Keratinocyte (primary cell): ENCODE data around the gene LRRC15. TPM values are rescaled to one million over a fixed set of nuclear protein-coding genes. Genes with fewer than 3 reads are reported as not detected.

Experiments used
- DNase-seq: peaks from one replicate; pipeline ENCODE4 v3.0.0-alpha.2; 2011; ENCODE audit warnings: low read depth, missing footprints, low spot score
- FAIRE-seq: peaks from 2 replicates; lab custom pipeline; 2011; peaks lifted over from hg19 to GRCh38; lab: Jason Lieb, UNC
- H2AFZ ChIP-seq: 2 replicates; pipeline ENCODE4 v1.6.0; 2012; ENCODE audit warnings: low read length, control low read depth, inconsistent platforms; ENCODE audit not compliant: control insufficient read depth
- H3K27ac ChIP-seq: 2 replicates; pipeline ENCODE4 v1.5.1; 2011; ENCODE audit warnings: low read length; ENCODE audit not compliant: control insufficient read depth, insufficient read depth
- H3K27me3 ChIP-seq: 3 replicates; pipeline ENCODE4 v1.6.0; 2011; ENCODE audit warnings: low read length; ENCODE audit not compliant: control insufficient read depth, insufficient read depth; ENCODE audit errors: extremely low read depth
- H3K36me3 ChIP-seq, 2 experiments: 2 replicates in 1 of 2; 3 replicates in 1 of 2; pipeline ENCODE4 v1.5.1; 2011; ENCODE audit warnings: low read length in 2 of 2, mild to moderate bottlenecking in 1 of 2; ENCODE audit not compliant: control insufficient read depth in 2 of 2, insufficient read depth in 2 of 2; ENCODE audit errors: extremely low read depth in 1 of 2
- H3K4me1 ChIP-seq: 3 replicates; pipeline ENCODE4 v1.5.1; 2011; ENCODE audit warnings: low read length; ENCODE audit not compliant: control insufficient read depth, insufficient read depth; ENCODE audit errors: extremely low read depth
- H3K4me2 ChIP-seq: 3 replicates; pipeline ENCODE4 v1.6.0; 2011; ENCODE audit warnings: low read depth, low read length; ENCODE audit not compliant: control insufficient read depth, insufficient read depth; ENCODE audit errors: extremely low read depth
- H3K4me3 ChIP-seq, 3 experiments: fragments of 200-600 bp in 1 of 3; sonication (generic) in 1 of 3; 2 replicates in 2 of 3; 3 replicates in 1 of 3; pipeline ENCODE4 v1.5.1; 2011 to 2016; ENCODE audit warnings: low read length in 3 of 3, mild to moderate bottlenecking in 3 of 3, control low read depth in 2 of 3, inconsistent platforms in 1 of 3, low read depth in 1 of 3, mixed read lengths in 1 of 3, mixed run types in 1 of 3, moderate library complexity in 1 of 3; ENCODE audit not compliant: control insufficient read depth in 2 of 3, insufficient read depth in 2 of 3; ENCODE audit errors: extremely low read depth in 1 of 3
- H3K79me2 ChIP-seq: 2 replicates; pipeline ENCODE4 v1.6.0; 2012; ENCODE audit warnings: low read length; ENCODE audit not compliant: control insufficient read depth, insufficient read depth
- H3K9ac ChIP-seq: 3 replicates; pipeline ENCODE4 v1.6.0; 2011; ENCODE audit warnings: low read length; ENCODE audit not compliant: control insufficient read depth, insufficient read depth; ENCODE audit errors: extremely low read depth
- H3K9me1 ChIP-seq: 3 replicates; pipeline ENCODE4 v1.6.0; 2011; ENCODE audit warnings: low read length; ENCODE audit not compliant: control insufficient read depth, insufficient read depth; ENCODE audit errors: extremely low read depth
- H3K9me3 ChIP-seq: 2 replicates; pipeline ENCODE4 v1.5.1; 2012; ENCODE audit warnings: low read depth, low read length; ENCODE audit not compliant: control insufficient read depth
- H4K20me1 ChIP-seq: 3 replicates; pipeline ENCODE4 v1.6.0; 2011; ENCODE audit warnings: low read length; ENCODE audit not compliant: control insufficient read depth, insufficient read depth; ENCODE audit errors: extremely low read depth
- EZH2 ChIP-seq: IDR thresholded peaks from one replicate; pipeline ENCODE4 v1.6.1; 2012; ENCODE audit warnings: inconsistent platforms, mild to moderate bottlenecking, low read length, moderate library complexity
- dilution Hi-C: fragments of 300-500 bp; cut with MboI; formaldehyde crosslinking; loops from one replicate; pipeline ENCODE4 v1.7.0; 2020; ENCODE audit warnings: low sequenced_read_pairs; ENCODE audit not compliant: extremely low pct_ligation_motif_present
- polyA plus RNA-seq, 5 experiments: library from polyadenylated mRNA; depleted of rRNA in 3 of 5; stranded (reverse) in 3 of 5; stranded (forward) in 1 of 5; unstranded in 1 of 5; fragments of >200 nt; gene quantifications; 1 replicate in 1 of 5; 2 replicates in 3 of 5; 3 replicates in 1 of 5; pipeline versions ENCODE4 v1.2.1 to v1.2.3, GENCODE V29; 2011 to 2012; ENCODE audit warnings: missing spikeins in 2 of 5, low read depth in 1 of 5, low replicate concordance in 1 of 5
- TF ChIP-seq, protein P1 (sequence below), 3 experiments: IDR thresholded peaks in 1 of 3; conservative IDR thresholded peaks in 1 of 3; optimal IDR thresholded peaks in 1 of 3; 2 replicates in 2 of 3; 3 replicates in 1 of 3; pipeline versions ENCODE3 to v1.5.1; 2011; ENCODE audit warnings: low read length in 3 of 3, mild to moderate bottlenecking in 3 of 3, moderate library complexity in 2 of 3, control low read depth in 1 of 3, inconsistent platforms in 1 of 3; ENCODE audit not compliant: insufficient read depth in 2 of 3; ENCODE audit errors: extremely low read depth in 1 of 3

LRRC15 gene
- polyA plus RNA-seq, 1 donor (not counting 4 experiments of a cell fraction or from before 2014, with no cell fraction given): not detected

DNA sequence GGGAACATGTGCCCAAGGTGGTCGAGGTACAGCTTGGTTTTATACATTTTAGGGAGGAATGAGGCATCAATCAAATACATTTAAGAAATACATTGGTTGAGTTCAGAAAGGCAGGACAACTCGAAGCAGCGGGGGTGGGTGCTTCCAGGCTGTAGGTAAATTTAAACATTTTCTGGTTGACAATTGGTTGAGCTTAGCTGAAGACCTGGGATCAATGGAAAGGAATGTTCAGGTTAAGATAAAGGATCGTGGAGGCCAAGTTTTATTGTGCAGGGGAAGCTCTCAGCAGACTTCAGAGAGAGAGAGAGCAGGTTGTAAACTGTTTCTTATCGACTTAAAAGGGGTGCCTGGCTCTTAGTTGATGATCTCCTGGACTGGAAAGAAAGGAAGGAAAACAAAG is 29.7 kb downstream of the LRRC15 start:
- Histone ChIP-seq H3K4me3 (no peak overlapping the region), H3K27me3 (peaks cover 6% of the 10 kb centered on the region), H3K9ac (no peak overlapping the region), H3K4me2 (no peak overlapping the region), H3K9me3 (no peaks in the 10 kb centered on the region), H3K9me1 (no peaks in the 10 kb centered on the region), H4K20me1 (no peaks in the 10 kb centered on the region), H2AFZ (no peak overlapping the region), H3K27ac (no peak overlapping the region), H3K79me2 (no peaks in the 10 kb centered on the region), H3K4me1 (no peaks in the 10 kb centered on the region), H3K36me3 (no peaks in the 10 kb centered on the region)
- dilution Hi-C loops: no loop called here
- no peak for TF ChIP-seq EZH2
- TF ChIP-seq, protein P1, sequence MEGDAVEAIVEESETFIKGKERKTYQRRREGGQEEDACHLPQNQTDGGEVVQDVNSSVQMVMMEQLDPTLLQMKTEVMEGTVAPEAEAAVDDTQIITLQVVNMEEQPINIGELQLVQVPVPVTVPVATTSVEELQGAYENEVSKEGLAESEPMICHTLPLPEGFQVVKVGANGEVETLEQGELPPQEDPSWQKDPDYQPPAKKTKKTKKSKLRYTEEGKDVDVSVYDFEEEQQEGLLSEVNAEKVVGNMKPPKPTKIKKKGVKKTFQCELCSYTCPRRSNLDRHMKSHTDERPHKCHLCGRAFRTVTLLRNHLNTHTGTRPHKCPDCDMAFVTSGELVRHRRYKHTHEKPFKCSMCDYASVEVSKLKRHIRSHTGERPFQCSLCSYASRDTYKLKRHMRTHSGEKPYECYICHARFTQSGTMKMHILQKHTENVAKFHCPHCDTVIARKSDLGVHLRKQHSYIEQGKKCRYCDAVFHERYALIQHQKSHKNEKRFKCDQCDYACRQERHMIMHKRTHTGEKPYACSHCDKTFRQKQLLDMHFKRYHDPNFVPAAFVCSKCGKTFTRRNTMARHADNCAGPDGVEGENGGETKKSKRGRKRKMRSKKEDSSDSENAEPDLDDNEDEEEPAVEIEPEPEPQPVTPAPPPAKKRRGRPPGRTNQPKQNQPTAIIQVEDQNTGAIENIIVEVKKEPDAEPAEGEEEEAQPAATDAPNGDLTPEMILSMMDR (optimal IDR thresholded peaks at IDR 0.05 in 1 of 3, IDR thresholded peaks at IDR 0.05 in 1 of 3, conservative IDR thresholded peaks at IDR 0.05 in 1 of 3; ENCODE audit: extremely low read depth in 1 of 3, insufficient read depth in 2 of 3, low read length in 3 of 3): no peak
- FAIRE-seq: no peak
- no peak for DNase-seq

DNA sequence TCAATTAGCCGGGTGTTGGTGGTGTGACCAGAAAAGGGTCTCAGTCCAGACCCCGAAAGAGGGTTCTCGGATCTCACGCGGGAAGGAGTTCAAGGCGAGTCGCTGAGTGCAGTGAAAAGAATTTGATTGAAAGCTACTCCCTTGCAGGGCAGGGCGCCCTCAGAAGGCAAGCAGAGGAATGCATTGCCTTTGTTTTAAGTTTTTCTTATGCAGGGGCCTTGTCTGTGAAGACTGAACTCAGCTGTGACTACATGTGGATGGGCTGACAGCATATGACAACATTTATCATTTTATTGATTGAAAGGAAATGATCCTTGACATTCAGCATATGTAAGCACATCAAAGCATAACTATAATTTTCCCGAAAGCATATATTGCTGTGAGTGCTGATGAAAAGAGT is 30.2 kb downstream of the LRRC15 start:
- Histone ChIP-seq H3K27ac (no peak overlapping the region), H3K9ac (no peak overlapping the region), H3K4me1 (no peaks in the 10 kb centered on the region), H2AFZ (no peak overlapping the region), H4K20me1 (no peaks in the 10 kb centered on the region), H3K9me3 (no peaks in the 10 kb centered on the region), H3K9me1 (no peaks in the 10 kb centered on the region), H3K36me3 (no peaks in the 10 kb centered on the region), H3K4me3 (no peak overlapping the region), H3K79me2 (no peaks in the 10 kb centered on the region), H3K4me2 (no peak overlapping the region), H3K27me3 (peaks cover 6% of the 10 kb centered on the region)
- no peak for FAIRE-seq
- TF ChIP-seq, protein P1 (optimal IDR thresholded peaks at IDR 0.05 in 1 of 3, IDR thresholded peaks at IDR 0.05 in 1 of 3, conservative IDR thresholded peaks at IDR 0.05 in 1 of 3; ENCODE audit: extremely low read depth in 1 of 3, insufficient read depth in 2 of 3, low read length in 3 of 3): peak in 2 of 3 experiments; percentile 21 to 31
- TF ChIP-seq EZH2: no peak
- DNase-seq: no peak
- dilution Hi-C loops: no loop called here
